GM18526 (cell line): ENCODE results near the gene DCAF17.

ENCODE experiments used
- POLR2A ChIP-seq: IDR thresholded peaks from 3 replicates; pipeline ENCODE4 v1.6.1; 2011; ENCODE audit not compliant: insufficient read length; ENCODE audit errors: extremely low read depth

Gene DCAF17, protein sequence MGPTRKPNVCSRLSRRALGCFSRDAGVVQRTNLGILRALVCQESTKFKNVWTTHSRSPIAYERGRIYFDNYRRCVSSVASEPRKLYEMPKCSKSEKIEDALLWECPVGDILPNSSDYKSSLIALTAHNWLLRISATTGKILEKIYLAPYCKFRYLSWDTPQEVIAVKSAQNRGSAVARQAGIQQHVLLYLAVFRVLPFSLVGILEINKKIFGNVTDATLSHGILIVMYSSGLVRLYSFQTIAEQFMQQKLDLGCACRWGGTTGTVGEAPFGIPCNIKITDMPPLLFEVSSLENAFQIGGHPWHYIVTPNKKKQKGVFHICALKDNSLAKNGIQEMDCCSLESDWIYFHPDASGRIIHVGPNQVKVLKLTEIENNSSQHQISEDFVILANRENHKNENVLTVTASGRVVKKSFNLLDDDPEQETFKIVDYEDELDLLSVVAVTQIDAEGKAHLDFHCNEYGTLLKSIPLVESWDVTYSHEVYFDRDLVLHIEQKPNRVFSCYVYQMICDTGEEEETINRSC

DNA sequence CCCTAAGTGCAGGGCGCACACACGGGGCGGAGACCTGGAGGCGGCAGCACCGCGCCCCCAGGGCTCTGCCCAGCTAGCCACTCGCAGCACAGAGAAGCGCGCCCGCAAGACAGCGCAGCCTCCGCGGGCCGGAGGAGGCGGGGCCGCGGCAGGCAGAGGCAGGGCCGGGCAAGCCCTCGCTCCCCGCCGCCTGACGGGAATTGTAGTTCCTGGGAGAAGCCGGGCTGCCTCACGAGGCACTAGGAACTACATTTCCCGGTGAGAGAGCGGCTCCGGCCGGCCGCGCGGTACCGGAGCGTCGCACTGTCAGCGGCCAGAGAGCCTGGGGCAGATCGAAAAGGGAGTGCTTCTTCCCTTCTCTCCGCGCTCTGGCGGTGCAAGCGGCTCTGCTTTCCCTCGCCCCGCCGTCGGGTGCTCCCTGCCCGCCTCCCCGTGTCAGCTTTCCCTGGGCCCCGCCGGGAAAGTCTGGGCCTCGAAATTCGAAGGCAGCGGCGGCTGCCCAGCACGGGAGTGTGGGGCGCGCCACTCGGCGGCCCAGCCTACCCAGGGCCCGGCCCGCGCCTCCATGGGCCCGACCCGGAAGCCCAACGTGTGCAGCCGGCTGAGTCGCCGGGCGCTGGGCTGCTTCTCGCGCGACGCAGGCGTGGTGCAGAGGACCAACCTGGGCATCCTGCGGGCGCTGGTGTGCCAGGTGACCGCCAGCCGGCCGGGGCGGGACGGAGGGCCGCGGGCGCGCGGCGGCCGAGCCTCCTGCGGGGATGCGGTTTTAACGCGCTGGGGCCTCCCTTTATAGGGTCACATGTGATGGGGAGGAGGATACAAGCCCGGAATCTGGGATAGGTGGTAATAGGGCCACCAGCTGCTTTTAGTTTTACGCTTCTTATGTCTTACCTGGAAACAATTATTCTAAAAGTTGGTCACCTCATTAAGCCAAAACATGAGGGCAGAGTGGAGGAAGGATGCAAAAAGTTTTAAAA is at the start of gene DCAF17:
DCAF17 (plus strand) TSS at position 214 of the 977 bp plus-strand sequence; CDS start at position 566, 352 bp downstream.
- TF ChIP-seq POLR2A = peak; percentile 62

DNA sequence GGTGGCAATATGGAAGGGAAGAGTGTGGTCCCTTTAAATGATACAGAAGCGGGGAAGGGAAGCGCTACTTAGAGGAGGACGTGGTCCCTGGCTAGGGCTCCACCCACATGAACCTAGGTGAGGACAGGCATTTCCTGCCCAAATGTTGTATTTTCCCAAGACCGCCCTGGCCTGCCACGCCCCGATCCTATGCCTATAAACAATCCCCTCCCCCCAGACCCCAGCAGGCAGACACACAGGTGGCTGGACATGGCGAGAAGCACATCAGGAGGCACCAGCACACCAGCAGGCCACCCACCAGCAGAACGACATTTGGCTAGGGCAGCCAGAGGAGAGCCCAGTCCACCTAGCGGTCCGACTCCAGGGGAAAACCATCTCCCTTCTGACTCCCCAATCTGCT is 47.4 kb upstream of the DCAF17 start:
- no peak for TF ChIP-seq POLR2A

DNA sequence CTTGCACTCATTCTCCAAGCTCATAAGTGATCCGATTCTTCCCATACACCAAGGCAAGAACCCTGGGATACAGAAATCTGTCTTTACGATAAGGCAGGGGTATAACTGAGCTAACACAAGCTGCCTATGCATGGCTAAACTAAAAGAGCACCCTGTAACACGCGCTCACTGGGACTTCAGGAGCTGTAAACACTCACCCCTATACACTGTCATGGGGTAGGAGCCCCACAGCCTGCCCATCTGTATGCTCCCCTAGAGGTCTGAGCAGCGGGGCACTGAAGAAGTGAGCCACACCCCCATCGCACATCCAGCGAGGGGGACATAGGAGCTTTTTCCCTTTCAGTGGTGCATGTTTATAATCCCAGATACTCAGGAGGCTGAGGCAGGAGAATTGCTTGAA is 47.0 kb upstream of the DCAF17 start:
- TF ChIP-seq POLR2A = no peak

DNA sequence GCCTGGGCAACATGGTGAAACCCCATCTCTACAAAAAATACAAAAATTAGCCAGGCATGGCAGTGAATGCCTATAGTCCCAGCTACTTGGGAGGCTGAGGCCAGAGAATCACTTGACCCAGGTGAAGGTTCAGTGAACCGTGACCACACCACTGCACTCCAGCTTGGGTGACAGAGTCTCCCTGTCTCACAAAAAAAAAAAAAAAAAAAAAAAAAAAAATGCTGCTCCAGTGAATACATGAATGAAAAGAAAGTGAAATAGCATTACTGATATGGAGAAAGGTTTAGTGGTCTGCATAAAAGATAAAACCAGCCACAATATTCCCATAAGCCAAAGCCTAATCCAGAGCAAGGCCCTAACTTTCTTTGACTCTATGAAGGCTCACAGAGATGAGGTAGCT is 44.7 kb upstream of the DCAF17 start:
- TF ChIP-seq POLR2A = no peak

DNA sequence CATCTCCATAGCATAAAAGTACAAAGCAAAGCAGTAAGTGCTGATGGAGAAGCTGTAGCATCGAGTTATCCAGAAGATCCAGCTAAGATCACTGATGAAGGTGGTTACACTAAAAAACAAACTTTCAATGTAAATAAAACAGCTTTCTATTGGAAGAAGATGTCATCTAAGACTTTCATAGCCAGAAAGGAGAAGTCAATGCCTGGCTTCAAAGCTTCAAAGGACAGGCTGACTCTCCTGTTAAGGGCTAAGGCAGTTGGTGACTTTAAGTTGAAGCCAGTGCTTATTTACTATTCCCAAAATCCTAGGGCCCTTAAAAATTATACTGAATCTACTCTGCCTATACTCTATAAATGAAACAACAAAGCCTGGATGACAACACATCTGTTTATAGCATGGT is 44.2 kb upstream of the DCAF17 start:
- no peak for TF ChIP-seq POLR2A

DNA sequence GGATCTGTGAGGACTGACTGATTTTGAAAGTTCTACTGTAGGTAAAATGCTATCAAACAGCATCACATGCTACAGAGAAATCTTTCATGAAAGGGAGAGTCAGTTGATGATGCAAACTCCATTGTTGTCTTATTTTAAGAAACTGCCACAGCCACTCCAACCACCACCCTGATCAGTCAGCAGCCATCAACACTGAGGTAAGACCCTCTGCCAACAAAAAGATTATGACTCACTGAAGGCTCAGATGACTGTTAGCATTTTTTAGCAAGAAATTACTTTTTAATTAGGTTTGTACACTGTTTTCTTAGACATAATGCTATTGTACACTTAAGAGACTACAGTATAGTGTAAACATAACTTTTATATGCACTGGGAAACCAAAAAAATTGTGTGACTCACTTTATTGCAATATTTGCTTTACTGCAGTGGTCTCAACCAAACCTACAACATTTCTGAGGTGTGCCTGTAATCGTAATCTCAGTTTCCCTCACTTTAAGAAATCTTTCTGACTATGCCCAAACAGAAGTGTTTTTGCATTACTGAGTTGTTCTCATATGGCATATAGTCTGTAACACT is 43.0 kb upstream of the DCAF17 start:
- no peak for TF ChIP-seq POLR2A

DNA sequence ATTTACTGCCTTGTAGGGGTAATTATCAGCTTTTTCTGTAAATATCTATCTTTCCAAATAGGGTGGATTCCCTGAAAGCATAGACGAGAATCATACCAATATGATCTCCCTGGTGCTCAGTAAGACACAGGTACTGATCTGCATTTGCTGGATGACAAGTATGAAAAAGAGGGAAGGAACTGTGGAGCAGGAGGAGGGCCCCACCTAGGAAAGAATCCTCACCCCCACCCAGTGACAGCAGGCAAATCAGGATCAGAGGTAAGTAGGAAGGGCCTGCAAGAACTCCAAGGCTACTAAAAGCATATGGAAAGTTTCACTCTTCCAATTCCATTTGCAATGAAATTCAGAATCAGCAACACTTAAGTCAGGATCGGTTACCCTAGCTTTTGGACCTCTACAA is 42.5 kb upstream of the DCAF17 start:
- no peak for TF ChIP-seq POLR2A

DNA sequence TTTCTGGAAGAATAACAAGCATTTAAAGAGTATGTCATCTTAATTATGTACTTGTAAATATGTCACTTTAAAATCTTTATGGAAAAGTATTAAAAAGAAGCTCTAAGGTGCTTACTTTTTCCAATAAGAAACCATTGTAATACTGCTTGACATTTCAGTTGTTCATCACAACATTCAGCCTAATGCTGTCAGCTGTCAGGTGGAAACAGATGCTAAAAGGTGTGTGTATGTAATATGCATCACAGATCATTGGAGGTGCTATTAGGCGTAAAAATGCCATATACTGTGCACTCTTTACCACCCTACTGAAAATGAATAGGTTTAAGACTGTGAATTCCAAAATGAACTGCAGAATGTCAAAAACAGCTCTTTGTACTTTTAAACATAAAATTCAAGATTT is 40.5 kb upstream of the DCAF17 start:
- no peak for TF ChIP-seq POLR2A

DNA sequence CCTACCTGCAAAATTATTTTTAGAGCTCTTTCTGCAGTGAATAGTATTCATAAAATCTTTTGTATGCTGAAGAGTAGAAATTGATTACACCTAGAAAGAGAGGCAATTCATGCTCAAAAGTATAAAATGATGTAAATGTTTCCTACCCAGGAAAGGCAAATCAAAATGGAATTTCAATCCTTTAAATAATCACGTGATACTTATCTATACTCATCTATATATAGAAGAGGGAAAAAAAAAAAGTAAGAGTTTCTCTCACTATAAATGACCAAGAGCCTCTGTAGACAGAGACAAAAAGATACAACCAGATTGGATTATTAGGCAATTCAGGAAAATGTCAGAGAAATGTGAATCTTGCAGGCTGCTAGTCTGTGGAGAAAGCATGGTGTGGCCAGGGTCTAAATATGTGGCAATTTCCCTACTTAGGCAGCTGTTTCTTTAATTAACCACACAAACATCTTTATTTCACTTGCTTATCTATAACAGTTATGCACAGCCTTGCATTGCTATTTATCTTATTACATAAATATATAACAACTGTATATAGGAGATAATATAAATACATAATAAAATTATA is 39.8 kb upstream of the DCAF17 start:
- TF ChIP-seq POLR2A = no peak

DNA sequence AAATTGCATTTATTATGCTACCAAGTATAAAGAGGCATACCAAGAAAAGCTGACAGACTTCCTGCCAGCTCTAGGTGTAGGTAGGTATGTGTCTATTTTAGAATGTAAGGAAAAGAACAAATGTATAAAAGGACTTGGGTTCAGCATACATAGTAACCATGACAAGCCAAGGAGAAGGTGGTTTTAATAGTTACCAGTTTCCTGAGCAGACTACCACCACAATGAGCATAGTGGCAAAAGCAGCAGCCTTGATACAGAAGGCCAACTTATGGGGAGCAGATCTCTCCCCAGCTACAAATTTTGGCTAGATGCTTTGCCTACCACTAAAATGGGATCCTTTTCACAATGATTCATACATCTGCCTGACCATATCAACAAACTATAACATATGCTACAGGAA is 34.7 kb upstream of the DCAF17 start:
- TF ChIP-seq POLR2A = no peak

DNA sequence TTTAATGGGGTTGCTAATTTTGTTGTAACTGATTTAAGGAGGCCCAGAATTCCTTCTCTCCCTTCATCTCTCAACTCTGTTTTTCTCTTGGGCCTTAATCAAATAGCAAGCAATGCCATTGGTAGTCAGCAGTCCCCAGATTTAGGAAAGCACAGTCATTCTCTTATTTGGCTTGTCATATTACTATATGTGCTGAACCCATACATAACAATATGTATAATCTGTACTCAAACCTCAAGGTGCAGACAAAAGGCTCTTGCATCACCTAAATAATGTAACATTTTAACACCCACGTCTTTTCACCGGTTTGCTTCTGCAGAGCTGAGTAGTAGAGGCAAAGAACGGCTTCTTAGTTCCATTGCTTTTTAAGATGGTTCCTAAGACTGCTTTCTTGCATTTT is 33.6 kb upstream of the DCAF17 start:
- TF ChIP-seq POLR2A = no peak

DNA sequence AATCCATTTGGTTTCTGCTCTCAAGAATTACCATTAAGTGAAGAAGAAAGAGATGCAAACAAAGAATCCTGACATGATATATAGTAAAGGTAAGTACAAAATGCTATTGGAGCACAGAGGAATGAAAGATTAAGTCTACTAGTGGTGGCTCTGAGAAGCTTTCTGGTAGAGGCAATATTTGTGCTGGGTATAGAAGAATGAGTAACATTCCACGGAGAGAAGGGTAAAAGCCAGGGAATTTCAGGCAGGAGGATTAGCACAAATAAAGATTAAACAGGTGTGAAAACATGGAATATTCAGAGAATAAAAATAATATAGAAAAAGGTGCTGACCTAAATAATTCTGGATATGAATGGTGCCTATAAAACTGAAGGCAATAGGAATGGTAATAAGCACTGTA is 32.1 kb upstream of the DCAF17 start:
- no peak for TF ChIP-seq POLR2A

DNA sequence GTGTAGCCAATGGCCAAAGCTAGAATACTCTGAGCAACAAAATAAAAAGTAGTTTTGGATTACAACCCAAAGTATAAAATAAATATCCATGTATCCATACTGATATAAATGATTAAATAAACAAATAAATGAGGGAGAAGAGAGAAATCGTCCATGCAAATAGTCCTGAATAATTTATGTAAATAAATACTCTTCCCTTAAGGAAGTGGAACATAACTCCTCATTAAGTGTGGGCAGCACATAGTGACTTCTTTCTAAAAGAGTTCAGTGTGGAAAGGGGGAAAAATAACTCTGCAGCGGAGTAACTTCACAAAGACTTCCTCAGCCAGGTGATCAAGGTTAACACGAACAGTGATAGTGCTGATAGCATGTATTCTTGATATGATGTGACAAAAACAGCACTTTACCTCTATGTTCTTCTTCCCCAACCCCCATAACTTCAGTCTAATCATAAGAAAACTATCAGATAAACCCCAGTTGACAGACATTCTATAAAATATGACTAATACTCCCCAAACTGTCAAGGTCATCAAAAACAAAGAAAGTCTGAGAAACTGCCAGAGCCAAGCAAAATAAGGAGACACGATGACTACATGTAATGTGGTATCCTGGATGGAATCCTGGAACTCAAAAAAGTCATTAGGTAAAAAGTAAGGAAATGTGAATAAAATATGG is 31.0 kb upstream of the DCAF17 start:
- no peak for TF ChIP-seq POLR2A

DNA sequence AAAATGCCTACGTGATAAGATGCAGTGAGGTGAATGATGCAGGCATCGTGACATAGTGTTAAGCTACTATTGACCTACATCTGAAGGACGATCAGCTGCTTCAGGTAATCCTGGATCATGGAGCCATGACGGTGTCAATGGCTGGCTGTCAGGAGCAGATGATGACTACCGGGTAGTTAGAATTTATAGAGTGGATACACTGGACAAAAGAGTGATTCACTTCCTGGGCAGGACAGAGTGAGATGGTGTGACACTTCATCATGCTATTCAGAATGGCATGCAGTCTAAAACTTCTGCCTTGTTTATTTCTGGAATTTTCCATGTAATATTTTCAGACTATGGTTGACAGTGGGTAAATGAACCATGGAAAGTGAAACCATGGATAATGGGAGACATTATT is 29.8 kb upstream of the DCAF17 start:
- TF ChIP-seq POLR2A = no peak

DNA sequence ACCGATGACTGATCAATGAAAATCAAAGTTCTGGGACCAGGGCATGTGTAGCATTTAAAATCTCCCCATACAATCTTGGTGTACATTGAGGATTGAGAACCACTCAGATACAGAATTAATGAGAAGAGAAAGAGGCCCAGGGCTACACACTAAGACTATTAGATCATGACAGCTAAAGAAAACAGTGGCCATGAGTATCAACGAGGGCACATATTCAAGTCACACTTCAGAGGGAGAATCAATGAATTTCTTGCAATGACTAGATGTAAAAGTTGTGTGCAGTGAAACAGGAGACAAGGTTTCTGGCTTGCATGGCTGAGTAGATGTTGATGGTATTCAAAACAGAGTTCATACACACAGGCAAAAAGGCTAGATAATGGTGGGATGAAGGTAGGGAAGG is 29.3 kb upstream of the DCAF17 start:
- no peak for TF ChIP-seq POLR2A
